UCSD-AML1 (cell line): ENCODE measurements around the gene JAG2.

ENCODE experiments used
- DNase-seq: peaks from one replicate; lab custom pipeline; 2025; ENCODE audit not compliant: unreplicated experiment; lab: John Stamatoyannopoulos, UW

JAG2 gene

DNA sequence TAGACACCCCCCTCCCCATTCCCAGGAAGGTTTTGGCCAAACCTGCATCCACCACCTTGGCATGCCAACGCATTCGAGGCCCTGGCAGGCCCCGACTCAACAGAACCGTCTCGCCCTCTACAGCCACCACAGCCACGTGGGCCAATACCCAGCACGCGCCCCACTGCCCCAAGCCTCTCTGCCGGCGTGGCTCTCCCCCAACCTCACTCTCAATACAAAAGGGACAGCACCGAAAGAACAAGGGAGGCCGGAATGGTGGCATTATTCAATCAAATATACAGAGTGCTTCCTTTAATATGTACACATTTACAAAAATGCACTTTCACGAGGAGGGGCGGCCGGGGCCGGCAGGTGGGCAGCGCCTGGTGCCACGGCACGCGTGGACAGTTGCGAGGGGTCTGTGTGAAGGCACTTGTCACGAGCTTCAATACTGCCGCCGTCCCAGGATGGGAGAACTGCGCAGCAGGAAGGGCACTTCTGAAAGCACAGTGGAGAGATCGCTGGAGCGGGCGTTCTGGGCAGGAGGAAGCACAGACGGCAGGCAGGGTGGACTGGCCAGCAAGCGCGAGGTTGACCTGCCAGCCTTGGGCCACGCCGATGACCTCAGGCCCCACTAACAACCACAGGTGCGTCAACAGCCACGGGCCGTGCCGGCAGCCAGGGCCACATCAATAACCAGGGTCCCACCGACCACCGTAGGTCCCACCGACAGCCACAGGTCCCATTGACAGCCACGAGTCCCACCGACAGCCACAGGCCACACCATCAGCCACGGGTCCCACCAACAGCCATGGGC is 26.9 kb downstream of the JAG2 start:
- DNase-seq: no peak

DNA sequence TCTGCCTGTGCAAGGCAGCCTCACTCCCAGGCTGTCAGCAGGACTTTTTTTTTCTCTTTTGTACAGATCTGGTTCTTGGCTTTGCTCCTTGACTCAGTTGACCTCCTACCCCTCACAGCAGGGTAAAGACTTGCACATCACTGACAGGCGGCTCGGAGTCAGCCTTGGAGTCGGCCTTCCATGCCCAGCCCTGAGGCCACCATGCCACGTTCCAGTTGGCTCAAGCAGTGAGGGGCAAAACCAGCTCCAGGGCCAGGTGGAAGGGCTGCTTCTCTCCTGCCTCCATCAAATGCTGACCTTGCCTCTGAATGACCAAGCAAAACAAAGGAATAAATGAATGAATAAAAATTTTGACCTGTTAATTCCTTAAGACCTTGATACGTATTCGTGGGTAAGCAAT is 27.6 kb downstream of the JAG2 start:
- no peak for DNase-seq

DNA sequence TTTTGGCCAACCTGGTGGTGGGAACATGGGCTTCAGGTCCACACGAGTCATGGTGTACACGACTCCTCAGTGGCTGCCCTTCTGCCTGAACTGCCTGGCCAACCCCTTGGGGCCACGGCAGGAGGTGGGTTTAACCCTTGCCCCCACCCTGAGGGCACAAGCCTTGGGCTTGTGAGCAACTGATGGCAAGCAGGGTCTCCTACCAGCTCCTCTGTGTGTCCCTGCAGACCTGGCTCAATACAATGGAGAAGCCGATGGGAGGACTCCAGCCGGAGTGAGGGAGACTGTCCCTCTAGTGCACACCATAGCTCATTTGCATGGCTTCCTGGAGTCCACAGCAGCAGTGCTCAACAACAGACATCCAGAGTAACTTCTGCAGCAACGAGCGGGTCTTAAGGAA is 28.0 kb downstream of the JAG2 start:
- DNase-seq: no peak

- DNase-seq: no peak
Measured at GRCh38 chr14:105139831-105140239, 28.7 kb downstream of the JAG2 start.

DNA sequence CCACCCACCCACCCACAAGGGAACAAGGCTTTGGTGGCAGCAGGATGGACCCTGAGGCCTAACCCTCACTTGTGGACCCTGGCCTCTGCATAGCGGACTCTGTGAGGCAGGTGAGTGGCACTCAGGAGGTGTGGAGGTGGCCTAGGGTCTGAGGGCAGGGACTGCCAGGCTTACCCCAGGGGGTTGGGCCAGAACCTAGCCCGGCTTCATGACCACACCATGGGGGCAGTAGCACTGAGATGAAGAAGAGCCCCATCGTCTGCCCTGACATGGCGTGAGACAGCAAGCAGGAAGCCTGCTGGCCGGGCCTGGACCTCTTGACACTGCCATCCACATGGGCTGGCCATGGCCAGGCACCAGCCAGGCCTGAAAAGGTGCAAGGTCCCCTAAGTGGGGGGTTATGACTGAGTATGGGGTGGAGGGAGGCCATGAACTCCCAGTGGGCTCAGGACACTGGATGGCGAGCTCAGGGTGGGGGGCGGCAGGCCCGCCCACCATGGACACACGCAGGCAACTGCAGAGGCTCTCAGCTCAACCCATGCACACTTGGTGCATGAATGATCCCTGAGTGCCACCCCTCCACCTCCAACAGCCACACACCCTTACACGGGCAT is 29.3 kb downstream of the JAG2 start:
- DNase-seq: no peak

- no peak for DNase-seq
Measured at GRCh38 chr14:105138551-105139111, 29.9 kb downstream of the JAG2 start.

GRCh38 chr14:105138021-105138541 is 30.5 kb downstream of the JAG2 start:
- no peak for DNase-seq

GRCh38 chr14:105137481-105138020 is 31.0 kb downstream of the JAG2 start:
- no peak for DNase-seq

- no peak for DNase-seq
Measured at GRCh38 chr14:105136401-105137322, 31.9 kb downstream of the JAG2 start.

GRCh38 chr14:105135700-105136395 is 32.7 kb downstream of the JAG2 start:
- no peak for DNase-seq

- DNase-seq: no peak
Measured at GRCh38 chr14:105132921-105133654, 35.5 kb downstream of the JAG2 start.

DNA sequence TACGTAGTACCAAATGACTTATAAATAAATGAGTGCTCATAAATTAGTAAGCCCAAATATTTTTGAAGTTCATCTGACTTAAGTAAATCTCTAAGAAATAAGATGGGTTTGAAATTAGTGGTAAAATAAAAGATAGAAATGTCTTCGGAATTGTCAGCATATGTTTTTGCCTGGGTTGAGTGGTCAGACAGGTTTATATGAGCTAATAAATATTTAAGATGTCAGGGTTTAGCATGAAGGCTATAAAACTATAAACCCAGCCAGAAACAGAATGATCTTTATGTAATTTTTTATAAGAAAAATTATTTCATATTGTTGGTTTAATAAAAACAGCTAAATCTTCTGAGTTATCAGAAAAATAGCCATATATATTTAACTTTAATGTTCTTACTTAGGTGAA is 37.3 kb downstream of the JAG2 start:
- DNase-seq: no peak

GRCh38 chr14:105128059-105128458 is 40.5 kb downstream of the JAG2 start:
- no peak for DNase-seq

GRCh38 chr14:105126981-105127329 is 41.6 kb downstream of the JAG2 start:
- no peak for DNase-seq

DNA sequence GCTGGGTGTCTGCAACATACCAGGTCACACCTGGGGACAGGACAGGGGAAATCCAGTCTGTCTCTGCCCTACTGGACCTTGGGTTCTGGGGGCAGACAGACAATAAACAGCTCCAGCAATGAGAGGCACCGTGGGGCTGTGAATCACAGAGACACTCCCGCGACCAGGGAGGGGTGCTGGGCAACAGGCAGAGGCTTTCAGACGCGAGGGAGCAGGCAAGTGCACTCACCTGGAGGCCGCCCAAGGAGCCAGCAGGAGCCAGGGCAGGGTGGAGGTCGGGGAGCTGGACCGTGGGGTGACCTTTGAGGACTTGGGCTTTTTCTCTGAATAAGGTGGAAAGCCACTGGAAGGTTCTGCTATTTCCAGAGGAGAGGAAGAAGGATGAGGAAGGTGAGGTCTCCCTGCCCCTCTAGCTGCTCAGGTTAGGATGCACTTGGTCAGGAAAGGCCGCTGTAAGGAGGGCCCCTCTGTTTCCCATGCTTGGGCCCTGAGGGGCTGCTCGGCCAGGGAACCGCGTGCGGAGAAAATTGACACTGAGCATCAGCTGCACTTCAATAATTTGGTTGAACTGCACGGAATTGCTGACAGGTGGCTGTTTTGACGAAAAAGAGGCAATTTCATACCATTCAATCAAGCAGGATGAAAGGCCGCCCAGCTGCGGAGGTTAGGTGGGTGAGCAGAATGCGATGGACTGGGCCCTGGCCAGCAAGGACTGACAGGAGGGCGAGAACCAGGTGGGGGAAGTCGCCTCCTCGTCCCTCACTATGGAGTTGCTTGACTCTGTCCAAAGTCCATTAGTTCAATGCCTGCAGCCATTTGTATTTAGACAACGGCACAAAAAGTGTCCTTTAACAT is 42.2 kb downstream of the JAG2 start:
- DNase-seq: no peak

DNA sequence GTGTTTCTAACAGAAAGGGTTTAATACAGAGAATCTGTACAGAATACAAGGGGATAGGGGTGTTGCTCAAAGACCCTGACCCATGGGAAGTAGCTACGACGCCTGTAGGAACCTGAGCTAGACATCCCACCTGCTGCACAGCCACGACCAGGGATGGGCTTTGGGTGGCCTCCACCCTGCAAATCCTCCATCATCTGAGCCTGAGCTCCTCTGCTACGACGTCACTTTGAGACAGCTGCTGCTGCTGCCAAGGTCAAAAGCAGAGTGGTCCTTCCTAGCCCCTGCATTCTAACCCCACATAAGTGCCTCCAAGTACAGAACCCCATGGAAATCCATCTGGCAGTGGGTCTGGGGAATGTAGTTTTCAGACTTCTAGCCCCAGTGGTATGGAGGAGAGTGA is 43.8 kb downstream of the JAG2 start:
- no peak for DNase-seq

DNA sequence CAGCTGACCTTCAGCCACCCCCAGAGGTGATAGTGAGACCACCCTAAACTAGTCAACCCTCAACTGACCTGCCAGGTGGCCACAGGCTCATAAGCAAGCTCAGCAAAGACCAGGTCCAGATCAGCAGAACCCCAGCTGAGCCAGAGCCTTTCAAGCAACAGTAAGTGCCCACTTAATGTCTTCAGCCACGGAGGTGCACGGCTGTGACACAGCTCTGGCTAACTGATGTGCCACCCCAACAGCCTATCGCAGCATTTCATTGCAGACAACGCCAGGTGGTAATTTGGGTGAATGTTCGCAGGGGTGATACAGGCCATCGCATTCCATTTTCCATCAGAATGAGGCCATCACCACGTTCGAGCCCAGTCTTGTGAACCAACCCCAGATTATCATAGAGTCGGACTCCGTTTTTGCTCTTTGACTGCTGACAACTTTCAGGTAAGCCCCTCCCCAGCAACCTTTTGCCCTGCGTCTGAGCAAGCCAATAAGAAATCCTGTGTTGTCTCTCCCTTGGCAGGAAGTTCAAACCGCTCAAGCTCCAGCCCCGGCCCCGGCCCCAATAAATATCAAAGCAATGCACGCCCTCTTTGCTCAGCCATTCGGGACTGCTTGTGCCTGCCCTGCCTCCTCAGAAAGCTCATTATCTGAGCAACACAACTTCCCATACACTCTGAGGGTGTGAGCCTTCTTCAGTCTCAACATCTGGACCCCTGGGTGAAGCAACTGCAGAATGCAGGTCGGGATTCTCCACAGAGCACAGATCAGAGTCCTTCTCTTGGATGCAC is 44.4 kb downstream of the JAG2 start:
- DNase-seq: no peak

- no peak for DNase-seq
Measured at GRCh38 chr14:105123064-105123665, 45.4 kb downstream of the JAG2 start.
